ENCODE measurements around the gene CPE.

- TF ChIP-seq CTCF (IDR thresholded peaks at IDR 0.05) (no peak), POLR2A (IDR thresholded peaks at IDR 0.05) (no peak)
Observed at GRCh38 chr4:165404080-165404479, 25.3 kb downstream of the CPE start.

All from lower leg skin (tissue), 3 donors.